Kidney (tissue), 14 donors: ENCODE measurements around the gene LENG1. TPM values are rescaled to one million over a fixed set of nuclear protein-coding genes. Genes with fewer than 3 reads are reported as not detected.
A peak's percentile ranks its signal among the peaks of the same experiment; 100 is the strongest.

Source experiments
- DNase-seq, 5 donors: peaks; one replicate each; pipeline ENCODE4 v3.0.0-alpha.2; 2013 to 2020
- FAIRE-seq: peaks from 2 replicates; lab custom pipeline; 2012; peaks lifted over from hg19 to GRCh38; lab: Jason Lieb, UNC
- H3K27ac ChIP-seq, 2 donors: one replicate each; pipeline ENCODE4 v1.7.0; 2013; ENCODE audit warnings: low read depth in 2 of 2, low read length in 2 of 2, inconsistent platforms in 1 of 2
- H3K27me3 ChIP-seq: one replicate; pipeline ENCODE4 v1.7.1; 2013; ENCODE audit warnings: low read length, inconsistent platforms; ENCODE audit not compliant: control insufficient read depth, insufficient read depth
- H3K36me3 ChIP-seq, 3 donors: one replicate each; pipeline versions ENCODE4 v1.7.0 to v1.7.1; 2013; ENCODE audit warnings: low read length in 3 of 3, control low read depth in 1 of 3, inconsistent platforms in 1 of 3; ENCODE audit not compliant: insufficient read depth in 3 of 3, control insufficient read depth in 2 of 3
- H3K4me1 ChIP-seq, 3 donors: one replicate each; pipeline versions ENCODE4 v1.7.0 to v1.7.1; 2013; ENCODE audit warnings: low read length in 3 of 3, inconsistent platforms in 1 of 3, low read depth in 1 of 3; ENCODE audit not compliant: control insufficient read depth in 2 of 3, insufficient read depth in 2 of 3
- H3K4me3 ChIP-seq, 3 donors: one replicate each; pipeline versions ENCODE4 v1.7.0 to v1.8.1; 2013; ENCODE audit warnings: low read length in 3 of 3, control low read depth in 1 of 3, inconsistent platforms in 1 of 3
- H3K9ac ChIP-seq, 3 donors: one replicate each; pipeline versions ENCODE4 v1.7.0 to v1.7.1; 2013; ENCODE audit warnings: low read length in 3 of 3, control low read depth in 1 of 3, inconsistent platforms in 1 of 3
- H3K9me3 ChIP-seq, 3 donors: one replicate each; pipeline versions ENCODE4 v1.7.0 to v1.7.1; 2013; ENCODE audit warnings: low read length in 3 of 3, control low read depth in 1 of 3, inconsistent platforms in 1 of 3; ENCODE audit not compliant: control insufficient read depth in 2 of 3, insufficient read depth in 1 of 3
- CTCF ChIP-seq: IDR thresholded peaks from 3 replicates; pipeline ENCODE4 v1.5.1; 2012; ENCODE audit warnings: mild to moderate bottlenecking, moderate library complexity, borderline replicate concordance; ENCODE audit not compliant: insufficient read depth; ENCODE audit errors: extremely low read depth
- intact Hi-C: fragments of 100-400 bp; cut with DNase I; formaldehyde crosslinking; loops from one replicate; pipeline ENCODE4 v1.11.1; 2022
- polyA plus RNA-seq: library from polyadenylated mRNA; stranded (reverse); fragments of 350-450 nt; fragmentation: Illumina TruSeq; extraction: RNeasy Lipid Tissue Mini Kit (QIAGEN cat#74804); gene quantifications from one replicate; pipeline ENCODE4 v1.2.3, GENCODE V29; 2014; ENCODE audit warnings: low read depth, low replicate concordance; ENCODE audit not compliant: insufficient read depth
- total RNA-seq: library from RNA; stranded (reverse); fragmentation: NEBNext Ultra II Directional; extraction: Animal tissue kit (Norgen Biotek cat#: 25700); gene quantifications from one replicate; pipeline ENCODE4 v1.2.1, GENCODE V29; 2021
- donor health status: control.
- donor health status: control.
- donor health status: control.
- donor health status: control.
- donor health status: control.
- donor health status: DM: yes; HTN: yes; CAD: no.
- donor health status: Normal renal cell carcinoma (clear cell type).

The LENG1 gene
- total and polyA plus RNA-seq, 2 donors from 2014 or later, result 8.0 to 12.2 TPM

GRCh38 chr19:54128441-54128725 is 31.1 kb downstream of the LENG1 start:
- H3K4me1 ChIP-seq, result no peaks in the 10 kb centered on the region
- FAIRE-seq (no peak), DNase-seq (peak in 1 of 5 donors; percentile 60)
- H3K4me3 ChIP-seq, result no peak overlapping the region
- no peaks in the 10 kb centered on the region for H3K9me3 ChIP-seq
- intact Hi-C loops, result no loop called here
- H3K27ac ChIP-seq, result no peak overlapping the region
- no peaks in the 10 kb centered on the region for H3K27me3 ChIP-seq
- H3K36me3 ChIP-seq, result peaks cover 0 to 37% (median 30%) of the 10 kb centered on the region in 3 donors
- H3K9ac ChIP-seq, result no peak overlapping the region
- no peak for TF ChIP-seq CTCF

- DNase-seq (peak in 1 of 5 donors; percentile 60), FAIRE-seq (no peak)
- H3K9ac ChIP-seq, result no peak overlapping the region
- no peak overlapping the region for H3K4me3 ChIP-seq
- TF ChIP-seq CTCF, result no peak
- no peaks in the 10 kb centered on the region for H3K4me1 ChIP-seq
- intact Hi-C loops, result no loop called here
- H3K27ac ChIP-seq, result no peak overlapping the region
- peaks cover 0 to 37% (median 34%) of the 10 kb centered on the region in 3 donors for H3K36me3 ChIP-seq
- H3K27me3 ChIP-seq, result no peaks in the 10 kb centered on the region
- H3K9me3 ChIP-seq, result no peaks in the 10 kb centered on the region
Measured at GRCh38 chr19:54127688-54128440, 31.7 kb downstream of the LENG1 start.

- no peak for TF ChIP-seq CTCF
- Histone ChIP-seq H3K27me3 (no peaks in the 10 kb centered on the region), H3K27ac (no peak overlapping the region), H3K4me1 (no peaks in the 10 kb centered on the region), H3K9ac (no peak overlapping the region), H3K36me3 (peaks cover 0 to 46% (median 45%) of the 10 kb centered on the region in 3 donors), H3K9me3 (no peaks in the 10 kb centered on the region), H3K4me3 (no peak overlapping the region)
- FAIRE-seq (no peak), DNase-seq (peak in 1 of 5 donors; percentile 55)
- intact Hi-C loops, result no loop called here
Measured at GRCh38 chr19:54125713-54126112, 33.8 kb downstream of the LENG1 start.
